HG03139 (cell line): Measurements from ENCODE around the gene FAM163A.

Experiments used
- ATAC-seq: cut with Tn5 transposase; IDR thresholded peaks from one replicate; pipeline ENCODE4 v1.9.1; 2021; ENCODE audit not compliant: unreplicated experiment

The FAM163A gene

DNA sequence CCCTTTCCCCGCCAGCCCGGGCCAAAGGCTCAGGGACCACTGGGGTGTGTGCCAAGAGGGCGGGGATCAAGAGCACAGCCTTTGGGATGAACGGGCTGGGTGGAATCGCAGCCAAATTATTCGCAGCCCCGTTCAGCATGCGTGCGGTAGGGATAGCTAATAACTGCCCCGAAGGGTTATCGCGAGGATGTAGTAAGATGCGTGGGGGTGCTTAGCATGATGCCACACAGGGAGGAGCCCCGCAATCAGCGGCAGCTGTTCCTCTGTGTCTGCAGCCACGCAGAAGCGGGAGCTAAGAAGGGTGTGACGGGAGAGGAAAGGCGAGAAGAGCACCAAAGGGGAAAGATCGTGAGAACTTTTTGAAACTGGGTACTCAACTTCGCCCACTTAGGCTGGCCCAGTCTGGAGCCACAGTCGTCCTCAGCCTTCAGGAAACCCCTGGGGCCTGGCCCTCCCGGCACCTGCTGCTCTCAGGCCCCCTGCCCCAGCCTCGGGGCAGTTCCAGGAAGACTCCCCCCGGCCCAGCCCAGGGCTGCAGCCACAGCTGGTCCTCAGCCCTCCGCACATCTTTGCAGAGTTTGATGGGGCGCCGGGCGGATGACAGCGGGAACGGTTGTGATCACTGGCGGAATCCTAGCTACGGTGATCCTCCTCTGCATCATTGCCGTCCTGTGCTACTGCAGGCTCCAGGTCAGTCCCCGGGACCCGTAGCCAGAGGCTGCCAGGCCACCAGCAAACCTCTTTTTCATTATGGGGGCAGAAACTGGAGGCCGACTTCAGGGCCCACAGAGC lies 69.6 kb downstream of the FAM163A start:
- no peak for ATAC-seq

GRCh38 chr1:179813626-179814545 lies 70.8 kb downstream of the FAM163A start:
- ATAC-seq, result no peak

GRCh38 chr1:179814546-179814838 lies 71.4 kb downstream of the FAM163A start:
- peak; percentile 14 for ATAC-seq

GRCh38 chr1:179815641-179816040 lies 72.5 kb downstream of the FAM163A start:
- no peak for ATAC-seq

GRCh38 chr1:179816196-179816960 lies 73.3 kb downstream of the FAM163A start:
- no peak for ATAC-seq

- no peak for ATAC-seq
Measured at GRCh38 chr1:179817056-179817455, 74.0 kb downstream of the FAM163A start.

DNA sequence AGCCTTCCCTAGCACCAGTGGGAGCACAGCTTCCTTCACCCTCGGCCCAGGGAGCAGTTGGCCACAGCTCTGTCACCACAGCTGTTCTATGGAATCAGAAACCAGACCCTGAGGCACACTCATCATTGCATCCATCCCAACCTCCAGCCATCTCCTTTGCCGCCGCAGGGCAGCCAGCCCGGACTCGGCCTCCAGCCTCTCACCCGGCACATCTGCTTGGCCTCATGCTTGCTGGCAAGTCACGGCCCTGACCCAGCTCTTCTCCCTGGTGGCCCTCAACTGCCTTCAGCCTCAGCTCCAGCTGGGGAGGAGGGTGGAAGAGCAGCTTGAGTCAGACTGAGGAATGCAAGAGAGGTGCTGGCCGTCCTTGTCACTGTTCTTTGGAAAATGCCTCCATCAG lies 74.7 kb downstream of the FAM163A start:
- ATAC-seq, result no peak

DNA sequence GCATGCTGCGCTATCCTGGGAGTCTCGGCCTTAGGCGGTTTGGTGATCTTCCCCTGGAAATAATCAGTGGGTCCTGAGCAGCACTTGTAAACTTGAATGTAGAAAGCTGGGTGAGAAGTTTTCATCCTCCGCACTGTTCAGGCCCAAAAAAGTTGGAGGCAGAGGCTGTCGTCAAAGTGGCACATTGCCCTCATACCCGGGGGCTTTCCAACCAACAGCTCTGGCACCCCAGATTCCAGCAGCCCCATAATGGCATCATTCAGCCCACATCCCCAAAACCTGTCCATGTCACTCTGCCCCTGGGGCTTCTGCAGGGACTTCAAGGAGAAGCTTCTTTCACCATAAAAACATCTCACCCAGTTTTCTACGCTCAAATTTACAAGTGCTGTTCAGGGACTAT lies 75.2 kb downstream of the FAM163A start:
- ATAC-seq, result no peak

GRCh38 chr1:179818743-179819173 lies 75.7 kb downstream of the FAM163A start:
- no peak for ATAC-seq

DNA sequence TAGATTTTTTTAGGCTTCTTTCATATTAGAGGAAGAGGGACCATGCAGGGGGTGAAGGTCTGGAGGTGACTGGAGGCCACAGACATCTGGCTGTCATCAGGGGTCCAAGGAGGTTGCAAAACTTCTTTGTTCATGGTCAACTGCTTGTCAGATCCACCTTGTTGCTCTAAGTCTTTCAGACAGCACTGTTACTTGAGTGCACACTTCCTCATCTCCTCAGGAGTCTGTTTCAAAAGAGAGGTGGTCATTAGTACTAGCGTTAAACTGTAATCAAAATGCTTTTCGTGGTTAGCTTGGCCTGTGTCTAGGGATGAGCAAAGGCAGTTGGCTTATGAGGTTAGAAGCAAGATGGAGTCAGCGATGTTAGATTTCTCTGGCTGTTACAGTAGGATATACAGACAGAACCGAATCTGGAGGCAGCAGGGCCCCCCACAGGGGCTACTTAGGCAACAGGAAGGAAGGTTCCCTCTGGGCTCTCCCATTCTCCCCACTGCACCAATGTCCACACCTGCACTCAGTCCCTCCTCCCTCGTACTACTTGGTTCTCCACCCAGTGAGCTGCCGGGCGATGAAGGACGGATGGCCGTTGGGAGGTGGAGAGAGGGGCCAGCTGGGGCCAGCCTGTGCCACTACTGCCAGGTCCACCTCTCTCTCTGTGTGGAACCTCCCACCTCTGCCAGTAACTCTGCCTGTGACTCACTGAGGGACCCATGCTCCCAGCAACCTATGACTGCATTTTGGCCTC lies 77.3 kb downstream of the FAM163A start:
- no peak for ATAC-seq

DNA sequence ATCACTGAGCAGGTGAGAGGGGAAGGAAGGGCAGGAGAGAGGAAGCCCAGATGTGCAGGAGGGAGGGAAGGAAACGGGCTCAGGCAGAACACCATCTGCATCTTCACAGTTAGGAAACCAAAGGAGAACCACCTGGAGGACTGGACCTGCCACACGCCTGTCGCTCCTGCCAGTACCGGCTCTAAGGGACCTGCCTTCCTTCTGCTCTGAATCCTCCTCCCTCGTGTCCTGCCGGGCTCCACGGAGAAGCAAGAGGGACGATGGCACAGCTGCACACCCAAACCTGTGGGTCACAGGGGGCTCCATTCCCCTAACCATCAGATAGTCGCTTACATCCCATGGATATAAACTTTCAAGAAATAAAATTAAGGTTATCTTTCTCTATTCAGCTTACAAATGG lies 78.4 kb downstream of the FAM163A start:
- no peak for ATAC-seq

DNA sequence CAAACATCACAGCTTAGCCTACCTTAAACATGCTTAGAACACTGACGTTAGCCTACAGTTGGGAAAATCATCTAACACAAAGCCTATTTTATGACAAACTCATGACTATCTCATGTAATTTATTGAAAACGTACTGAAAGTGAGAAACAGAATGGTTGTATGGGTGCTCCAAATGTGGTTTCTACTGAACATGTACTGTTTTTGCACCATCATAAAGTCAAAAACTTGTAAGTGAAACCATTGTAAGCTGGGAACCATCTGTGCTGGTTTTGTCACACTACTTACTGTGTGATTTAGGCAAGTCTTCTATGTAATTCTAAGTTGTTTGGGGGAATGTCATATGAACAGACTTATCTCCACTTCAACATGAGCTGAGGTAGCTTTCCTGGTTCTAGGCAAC lies 79.0 kb downstream of the FAM163A start:
- no peak for ATAC-seq

- ATAC-seq, result no peak
Measured at GRCh38 chr1:179823693-179824092, 80.6 kb downstream of the FAM163A start.

DNA sequence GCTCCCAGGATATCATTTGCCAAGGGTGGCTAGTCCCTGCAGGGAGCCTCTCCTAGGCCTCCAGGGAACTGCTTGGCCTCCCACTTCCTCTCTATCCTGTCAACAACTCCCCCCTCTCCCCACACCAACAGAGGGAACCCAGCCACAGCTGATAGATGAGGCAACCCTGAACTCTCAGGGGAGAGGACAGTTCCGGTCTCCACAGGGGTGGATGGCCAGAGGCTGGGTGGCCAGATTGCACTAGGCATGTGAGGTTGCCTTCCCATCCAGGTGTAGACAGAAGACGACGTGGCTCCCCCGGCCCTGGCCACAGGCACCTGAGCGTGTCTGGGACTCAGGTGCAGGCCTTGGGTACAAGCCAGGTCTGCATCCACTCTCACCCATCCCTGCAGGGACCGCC lies 81.2 kb downstream of the FAM163A start:
- ATAC-seq, result no peak

- ATAC-seq, result no peak
Measured at GRCh38 chr1:179825206-179825605, 82.1 kb downstream of the FAM163A start.

DNA sequence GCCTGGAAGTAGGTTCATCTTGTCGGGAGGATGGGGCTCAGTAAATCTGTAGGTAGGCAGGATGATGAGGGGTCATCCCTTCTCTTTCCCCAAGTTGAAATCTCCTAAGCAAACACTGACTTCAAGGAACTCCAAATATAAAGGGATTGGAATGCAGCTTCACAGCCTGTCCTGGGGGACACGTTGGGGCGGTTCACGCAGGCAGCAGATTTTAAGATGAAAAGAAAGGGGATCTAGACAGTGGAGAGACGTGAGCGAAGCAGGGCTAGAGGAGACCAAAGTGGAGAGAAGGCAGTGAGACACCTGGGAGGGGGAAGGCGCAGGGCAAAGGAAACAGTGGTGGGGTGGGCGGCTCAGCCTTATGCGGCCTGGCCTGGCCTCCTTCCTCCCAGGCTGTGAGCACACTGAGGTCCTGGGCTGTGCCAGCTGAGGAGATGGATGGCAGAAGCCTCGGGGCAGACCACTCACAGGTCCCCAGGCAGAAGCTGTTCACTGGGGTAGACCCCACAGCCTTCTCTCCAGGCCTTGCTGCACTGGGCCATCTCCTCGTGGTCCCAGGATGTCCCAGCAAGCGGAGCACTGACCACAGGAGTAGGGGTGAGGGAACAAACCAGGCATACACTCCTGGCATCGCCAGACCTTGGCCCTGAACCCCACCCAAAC lies 82.8 kb downstream of the FAM163A start:
- ATAC-seq, result no peak

DNA sequence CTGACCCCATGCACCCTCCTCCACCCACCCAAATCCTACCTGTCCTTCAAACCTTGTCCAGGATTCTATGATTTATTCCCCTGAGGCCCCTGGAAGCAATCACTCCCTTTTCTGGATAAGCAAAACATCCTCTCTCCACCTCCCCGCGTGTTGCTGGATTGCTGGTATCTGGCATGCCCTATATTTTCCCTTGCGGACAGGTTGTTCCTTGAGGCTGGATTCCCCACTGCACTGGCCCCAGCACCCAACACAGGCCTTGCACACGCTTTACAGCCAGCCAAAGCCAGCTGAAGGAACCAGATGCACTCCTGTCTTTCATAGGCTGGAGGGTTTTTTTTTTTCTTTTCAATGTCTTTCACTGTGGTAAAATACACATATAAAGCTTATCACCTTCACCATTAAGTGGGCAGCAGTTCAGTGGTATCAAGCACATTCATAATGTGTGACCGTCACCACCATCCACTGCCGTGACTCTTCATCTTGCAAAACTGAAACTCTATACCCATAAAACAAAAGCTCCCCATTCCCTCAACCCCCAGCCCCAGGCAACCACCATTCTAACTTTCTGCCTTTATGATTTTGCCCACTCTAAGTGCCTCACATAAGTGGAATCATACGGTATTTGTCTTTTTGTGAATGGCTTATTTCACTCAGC lies 83.7 kb downstream of the FAM163A start:
- ATAC-seq, result no peak

- no peak for ATAC-seq
Measured at GRCh38 chr1:179828554-179829110, 85.5 kb downstream of the FAM163A start.

- ATAC-seq, result no peak
Measured at GRCh38 chr1:179831225-179831624, 88.1 kb downstream of the FAM163A start.
